Activated CD8-positive, alpha-beta memory T cell treated with anti-CD3 and anti-CD28 coated beads, Interleukin-2, amount 10 ng/mL, durations not matched to agents 7 days and 5 days (primary cell): Measurements from ENCODE around the gene SOCS3. TPM values are rescaled to one million over a fixed set of nuclear protein-coding genes. Genes with fewer than 3 reads are reported as not detected.
A peak's percentile ranks its signal among the peaks of the same experiment; 100 is the strongest.

Source experiments
- ATAC-seq: fragments of 150-1000 bp; cut with Tn5 transposase; one replicate; pipeline ENCODE4 v1.10.0; 2021; ENCODE audit warnings: moderate library complexity
- CTCF ChIA-PET: fragments of 350-600 bp; sonication (Branson Sonifier 250); formaldehyde crosslinking; loops from one replicate; lab custom pipeline; 2021; ENCODE audit warnings: antibody characterized with exemption; lab: Charles Lee
- DNase-seq: peaks from one replicate; pipeline ENCODE4 v3.0.0-alpha.2; 2020
- H3K27ac Mint-ChIP-seq: one replicate; pipeline ENCODE4 v1.8.0; 2021; ENCODE audit warnings: mild to moderate bottlenecking, mixed read lengths
- H3K27me3 Mint-ChIP-seq: one replicate; pipeline ENCODE4 v1.8.0; 2021; ENCODE audit warnings: mixed read lengths
- H3K36me3 Mint-ChIP-seq: one replicate; pipeline ENCODE4 v1.8.0; 2021; ENCODE audit warnings: mild to moderate bottlenecking, mixed read lengths
- H3K4me1 Mint-ChIP-seq: one replicate; pipeline ENCODE4 v1.8.0; 2021; ENCODE audit warnings: mixed read lengths
- H3K4me3 Mint-ChIP-seq: one replicate; pipeline ENCODE4 v1.8.0; 2021; ENCODE audit warnings: mild to moderate bottlenecking, moderate library complexity, mixed read lengths
- H3K9me3 Mint-ChIP-seq: one replicate; pipeline ENCODE4 v1.8.0; 2022; ENCODE audit warnings: low read depth, mixed read lengths
- total RNA-seq, 2 experiments: library from RNA; stranded (reverse); gene quantifications; one replicate each; pipeline ENCODE4 v1.2.3, GENCODE V29; 2021

Gene SOCS3
- total RNA-seq, 2 experiments from 2014 or later = 9.9 to 21.3 TPM

GRCh38 chr17:78372841-78373240 is 13.0 kb upstream of the SOCS3 start:
- no peak for ATAC-seq
- Mint-ChIP-seq H3K36me3 (no peaks in the 10 kb centered on the region), H3K27me3 (peaks cover 8% of the 10 kb centered on the region), H3K9me3 (no peaks in the 10 kb centered on the region), H3K27ac (no peak overlapping the region), H3K4me3 (no peak overlapping the region), H3K4me1 (peaks cover 7% of the 10 kb centered on the region)
- DNase-seq = no peak
- CTCF ChIA-PET = interaction anchor here (2.1 to 8.3 kb wide), 2 partner anchors 11 to 49 kb away, joined by 6 to 73 read pairs; partner anchors contain the start of gene SOCS3

- no peaks in the 10 kb centered on the region for H3K9me3 Mint-ChIP-seq
- peaks cover 18% of the 10 kb centered on the region for H3K27me3 Mint-ChIP-seq
- ATAC-seq = no peak
- no peak overlapping the region for H3K4me3 Mint-ChIP-seq
- CTCF ChIA-PET = interaction anchor here (2.1 kb wide), 1 partner anchor 10 kb away, joined by 13 read pairs; no protein-coding TSS in a partner anchor
- H3K27ac Mint-ChIP-seq = no peak overlapping the region
- no peaks in the 10 kb centered on the region for H3K36me3 Mint-ChIP-seq
- peaks cover 3% of the 10 kb centered on the region for H3K4me1 Mint-ChIP-seq
- DNase-seq = no peak
These were observed 11.2 kb upstream of the SOCS3 start for GRCh38 chr17:78371056-78371455.

DNA sequence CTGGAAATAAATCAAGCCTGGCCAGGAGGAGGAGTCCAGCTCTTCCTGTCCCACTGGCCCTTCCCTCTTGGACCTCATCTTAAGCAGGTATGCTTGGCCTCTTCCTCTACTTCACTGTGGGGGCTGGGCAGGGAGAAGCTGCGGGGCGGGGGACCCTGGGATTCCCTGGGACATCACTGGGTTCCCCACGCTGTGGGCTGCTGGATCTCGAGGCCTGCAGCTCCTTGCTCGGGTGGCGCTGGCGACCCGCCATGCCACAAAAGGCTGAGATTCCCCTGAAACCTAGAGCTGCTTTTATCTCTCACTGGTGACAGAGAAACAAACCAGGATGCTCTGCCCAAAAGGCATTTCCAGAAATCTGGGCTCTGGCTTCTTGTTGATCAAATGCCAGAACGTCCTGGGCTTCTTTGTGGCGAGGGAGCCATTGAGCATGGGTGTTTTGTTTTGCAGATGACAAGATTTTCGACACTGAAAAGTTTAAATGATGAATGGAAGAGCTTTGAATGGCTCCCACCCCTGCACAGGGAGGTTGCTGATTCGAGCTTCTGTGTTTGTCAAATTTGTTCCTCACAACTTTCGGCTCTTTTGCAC is 10.0 kb upstream of the SOCS3 start:
- DNase-seq (no peak), ATAC-seq (no peak)
- H3K4me1 Mint-ChIP-seq = peaks cover 9% of the 10 kb centered on the region
- no peaks in the 10 kb centered on the region for H3K9me3 Mint-ChIP-seq
- H3K27ac Mint-ChIP-seq = no peak overlapping the region
- no peak overlapping the region for H3K4me3 Mint-ChIP-seq
- CTCF ChIA-PET = interaction anchor here (1.1 to 12.3 kb wide), 4 partner anchors 9 to 52 kb away, joined by 3 to 191 read pairs (median 8); no protein-coding TSS in a partner anchor
- no peaks in the 10 kb centered on the region for H3K36me3 Mint-ChIP-seq
- peaks cover 17% of the 10 kb centered on the region for H3K27me3 Mint-ChIP-seq

- no peak overlapping the region for H3K4me3 Mint-ChIP-seq
- H3K4me1 Mint-ChIP-seq = peaks cover 17% of the 10 kb centered on the region
- no peak overlapping the region for H3K27ac Mint-ChIP-seq
- no peaks in the 10 kb centered on the region for H3K36me3 Mint-ChIP-seq
- CTCF ChIA-PET = interaction anchor here (2.1 to 12.3 kb wide), 2 partner anchors 8 to 53 kb away, joined by 13 to 191 read pairs; no protein-coding TSS in a partner anchor
- H3K27me3 Mint-ChIP-seq = peaks cover 20% of the 10 kb centered on the region
- DNase-seq (no peak), ATAC-seq (no peak)
- H3K9me3 Mint-ChIP-seq = no peaks in the 10 kb centered on the region
These were observed 9.1 kb upstream of the SOCS3 start for GRCh38 chr17:78368854-78369495.

DNA sequence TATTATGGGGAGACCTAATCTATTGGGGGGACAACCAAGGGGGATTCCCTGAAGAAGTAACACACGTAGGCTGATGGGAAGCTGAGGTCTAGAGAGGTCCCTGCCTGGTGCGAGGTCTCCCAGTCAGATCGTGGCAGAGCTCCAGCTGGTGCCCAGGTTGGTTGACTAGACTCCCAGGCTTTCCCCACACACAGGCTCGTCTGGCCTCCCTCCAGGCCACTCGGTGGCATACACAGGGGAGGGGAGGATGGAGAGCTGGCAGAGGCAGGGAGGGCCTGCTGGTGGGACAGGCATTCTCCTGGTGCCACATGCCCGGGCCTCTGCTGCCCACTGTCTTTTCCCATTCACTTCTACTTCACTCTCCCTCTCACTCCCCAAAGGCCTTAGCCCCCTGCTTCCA is 8.5 kb upstream of the SOCS3 start:
- no peak overlapping the region for H3K27ac Mint-ChIP-seq
- H3K27me3 Mint-ChIP-seq = peaks cover 22% of the 10 kb centered on the region
- H3K9me3 Mint-ChIP-seq = no peaks in the 10 kb centered on the region
- H3K4me3 Mint-ChIP-seq = no peak overlapping the region
- H3K36me3 Mint-ChIP-seq = no peaks in the 10 kb centered on the region
- ATAC-seq (no peak), DNase-seq (no peak)
- H3K4me1 Mint-ChIP-seq = peaks cover 17% of the 10 kb centered on the region
- CTCF ChIA-PET = interaction anchor here (12.3 kb wide), 1 partner anchor 53 kb away, joined by 191 read pairs; no protein-coding TSS in a partner anchor

DNA sequence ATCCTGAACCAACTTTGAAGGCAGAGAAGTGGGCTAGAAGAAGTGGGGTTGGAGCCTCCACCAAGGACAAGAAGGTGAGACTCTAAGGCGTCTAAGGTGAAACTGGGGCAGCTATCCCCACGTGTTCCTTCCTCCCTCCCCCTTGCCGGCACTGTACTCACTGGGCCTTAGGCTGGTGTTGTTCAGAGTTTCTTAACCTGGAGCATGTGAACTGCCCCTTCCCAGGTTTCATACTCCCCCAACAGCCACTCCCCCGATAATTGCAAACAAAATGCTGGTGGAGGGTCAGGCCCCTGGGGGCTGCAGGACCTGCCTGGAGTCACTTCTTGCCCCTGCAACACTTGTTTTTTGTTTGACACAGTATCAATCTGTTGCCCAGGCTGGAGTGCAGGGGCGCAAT is 7.3 kb upstream of the SOCS3 start:
- Mint-ChIP-seq H3K27me3 (peaks cover 27% of the 10 kb centered on the region), H3K27ac (no peak overlapping the region), H3K4me1 (peaks cover 17% of the 10 kb centered on the region), H3K4me3 (no peak overlapping the region), H3K36me3 (no peaks in the 10 kb centered on the region), H3K9me3 (no peaks in the 10 kb centered on the region)
- CTCF ChIA-PET = interaction anchor here (12.3 kb wide), 1 partner anchor 55 kb away, joined by 191 read pairs; no protein-coding TSS in a partner anchor
- ATAC-seq = no peak
- no peak for DNase-seq

DNA sequence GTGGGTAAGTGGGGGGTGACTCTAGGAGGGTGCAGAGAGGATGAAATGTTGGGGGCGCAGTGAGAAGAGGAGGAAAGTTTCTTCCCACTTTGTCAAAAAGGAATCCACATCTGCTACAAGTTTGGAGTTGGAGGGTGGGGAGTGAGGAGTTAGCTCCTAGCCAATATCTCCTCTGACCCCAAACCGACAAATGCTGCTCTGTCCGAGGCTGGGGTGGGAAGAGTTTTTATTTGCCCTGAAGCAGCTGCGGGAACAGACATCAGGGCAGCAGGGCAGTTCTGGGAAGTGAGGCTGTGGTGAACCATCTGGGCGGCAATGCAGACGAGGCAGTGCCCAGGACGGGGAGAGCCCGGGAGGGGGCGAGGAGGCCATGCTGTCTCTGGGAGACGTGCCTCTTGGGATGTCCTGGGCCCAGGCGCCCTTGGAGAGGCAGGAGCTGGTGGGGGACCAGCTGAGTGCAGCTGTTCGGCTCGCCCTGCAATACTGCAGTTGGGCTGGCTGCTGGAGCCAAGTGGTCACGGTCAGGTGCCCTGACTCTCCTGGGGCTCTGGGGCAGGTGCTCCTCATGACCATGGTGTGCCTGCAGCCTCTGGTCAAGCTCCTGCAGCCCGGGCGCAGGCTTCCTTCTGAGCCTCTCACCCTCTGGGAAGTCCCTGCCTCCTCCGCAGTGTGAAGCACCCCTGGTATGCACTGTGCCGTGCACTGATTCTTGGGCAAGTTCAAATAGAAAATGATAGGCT is 6.4 kb upstream of the SOCS3 start:
- no peak for DNase-seq
- CTCF ChIA-PET = interaction anchor here (12.3 kb wide), 1 partner anchor 56 kb away, joined by 191 read pairs; no protein-coding TSS in a partner anchor
- no peak overlapping the region for H3K27ac Mint-ChIP-seq

GRCh38 chr17:78365561-78366108 is 5.8 kb upstream of the SOCS3 start:
- peaks cover 19% of the 10 kb centered on the region for H3K4me1 Mint-ChIP-seq
- no peaks in the 10 kb centered on the region for H3K9me3 Mint-ChIP-seq
- CTCF ChIA-PET = interaction anchor here (7.5 to 12.3 kb wide), 2 partner anchors 10 to 56 kb away, joined by 73 to 191 read pairs; partner anchors contain the start of gene PGS1
- DNase-seq (no peak), ATAC-seq (no peak)
- no peaks in the 10 kb centered on the region for H3K36me3 Mint-ChIP-seq
- no peak overlapping the region for H3K4me3 Mint-ChIP-seq
- no peak overlapping the region for H3K27ac Mint-ChIP-seq
- H3K27me3 Mint-ChIP-seq = peaks cover 27% of the 10 kb centered on the region

More for the DNA sequence above, 6.4 kb upstream of the SOCS3 start:
- Mint-ChIP-seq H3K36me3 (no peaks in the 10 kb centered on the region), H3K27me3 (peaks cover 27% of the 10 kb centered on the region), H3K4me1 (peaks cover 17% of the 10 kb centered on the region), H3K9me3 (no peaks in the 10 kb centered on the region), H3K4me3 (no peak overlapping the region)
- ATAC-seq = no peak

GRCh38 chr17:78364436-78365281 is 4.8 kb upstream of the SOCS3 start:
- Mint-ChIP-seq H3K27me3 (peaks cover 26% of the 10 kb centered on the region), H3K36me3 (no peaks in the 10 kb centered on the region), H3K27ac (no peak overlapping the region), H3K9me3 (no peaks in the 10 kb centered on the region), H3K4me1 (peaks cover 19% of the 10 kb centered on the region), H3K4me3 (no peak overlapping the region)
- ATAC-seq (no peak), DNase-seq (peak; percentile 68)
- CTCF ChIA-PET = interaction anchor here (0.7 to 12.3 kb wide), 4 partner anchors 11 to 114 kb away, joined by 3 to 191 read pairs (median 38); partner anchors contain the start of gene PGS1

- no peaks in the 10 kb centered on the region for H3K9me3 Mint-ChIP-seq
- ATAC-seq = no peak
These were observed 2.8 kb upstream of the SOCS3 start for GRCh38 chr17:78362671-78363070.

DNA sequence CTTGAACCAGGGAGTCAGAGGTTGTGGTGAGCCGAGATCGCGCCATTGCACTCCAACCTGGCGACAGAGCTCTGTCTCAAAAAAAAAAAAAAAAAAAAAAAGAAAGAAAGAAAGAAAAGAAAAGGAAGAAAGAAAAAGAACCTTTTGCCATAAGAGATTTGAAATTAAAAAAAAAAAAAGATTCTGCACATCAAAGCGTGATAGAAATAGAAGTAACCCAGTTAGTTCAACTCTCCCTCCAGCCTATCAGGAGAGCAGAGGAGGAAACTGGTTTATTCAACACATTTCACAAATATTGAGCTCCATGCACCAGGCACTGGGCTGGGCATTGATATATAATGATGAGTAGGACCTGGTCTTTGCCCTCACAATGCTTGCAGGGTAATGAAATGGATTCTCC is 2.4 kb upstream of the SOCS3 start:
- Mint-ChIP-seq H3K27me3 (peaks cover 21% of the 10 kb centered on the region), H3K4me1 (peaks cover 35% of the 10 kb centered on the region), H3K9me3 (no peaks in the 10 kb centered on the region), H3K36me3 (peaks cover 14% of the 10 kb centered on the region), H3K4me3 (no peak overlapping the region), H3K27ac (no peak overlapping the region)
- ATAC-seq (no peak), DNase-seq (no peak)
- CTCF ChIA-PET = interaction anchor here (0.9 to 12.3 kb wide), 8 partner anchors 12 to 111 kb away, joined by 3 to 191 read pairs (median 26); partner anchors contain the start of gene PGS1

More at GRCh38 chr17:78362671-78363070, 2.8 kb upstream of the SOCS3 start:
- H3K4me3 Mint-ChIP-seq = no peak overlapping the region
- H3K27me3 Mint-ChIP-seq = peaks cover 22% of the 10 kb centered on the region
- H3K27ac Mint-ChIP-seq = no peak overlapping the region
- CTCF ChIA-PET = interaction anchor here (0.9 to 12.3 kb wide), 7 partner anchors 12 to 112 kb away, joined by 3 to 191 read pairs (median 26); partner anchors contain the start of gene PGS1
- no peak for DNase-seq
- H3K36me3 Mint-ChIP-seq = peaks cover 9% of the 10 kb centered on the region
- H3K4me1 Mint-ChIP-seq = peaks cover 30% of the 10 kb centered on the region

GRCh38 chr17:78361225-78361701 is 1.4 kb upstream of the SOCS3 start:
- H3K9me3 Mint-ChIP-seq = no peaks in the 10 kb centered on the region
- no peak for ATAC-seq
- peaks cover 15% of the 10 kb centered on the region for H3K27me3 Mint-ChIP-seq
- peaks cover 43% of the 10 kb centered on the region for H3K4me1 Mint-ChIP-seq
- no peak overlapping the region for H3K4me3 Mint-ChIP-seq
- peaks cover 17% of the 10 kb centered on the region for H3K36me3 Mint-ChIP-seq
- CTCF ChIA-PET = interaction anchor here (0.6 to 12.3 kb wide), 24 partner anchors 9 to 349 kb away, joined by 3 to 191 read pairs (median 4); partner anchors contain the start of gene PGS1
- DNase-seq = no peak
- H3K27ac Mint-ChIP-seq = peak overlapping the region; percentile 87
